Measurements from ENCODE around the gene CLINT1. TPM values are rescaled to one million over a fixed set of nuclear protein-coding genes. Genes with fewer than 3 reads are reported as not detected.

The CLINT1 gene
- total RNA-seq, 1 experiment from 2014 or later = 69.2 TPM

- TF ChIP-seq ELF1 (IDR thresholded peaks at IDR 0.05; ENCODE audit: borderline replicate concordance, low read depth) = no peak
- TF ChIP-seq EGR1 (IDR thresholded peaks at IDR 0.05; ENCODE audit: low read depth) = no peak
- no peak for TF ChIP-seq ZBTB33 (IDR thresholded peaks at IDR 0.05; ENCODE audit: extremely low read depth, insufficient replicate concordance, low read length)
- no peak for TF ChIP-seq SP1 (IDR thresholded peaks at IDR 0.05; ENCODE audit: low read depth)
- no peak for TF ChIP-seq ZNF274 (IDR thresholded peaks at IDR 0.05; ENCODE audit: low read depth, low read length)
- TF ChIP-seq SRF (IDR thresholded peaks at IDR 0.05; ENCODE audit: low read depth) = no peak
- TF ChIP-seq REST (IDR thresholded peaks at IDR 0.05; ENCODE audit: low read depth) = no peak
- TF ChIP-seq SIN3A (IDR thresholded peaks at IDR 0.05; ENCODE audit: low read depth) = no peak
- TF ChIP-seq RAD21 (IDR thresholded peaks at IDR 0.05; ENCODE audit: low read depth) = no peak
- TF ChIP-seq EZH2phosphoT487 (IDR thresholded peaks at IDR 0.05; ENCODE audit: borderline replicate concordance) = no peak
- no peak for TF ChIP-seq TCF7L2 (IDR thresholded peaks at IDR 0.05; ENCODE audit: borderline replicate concordance, extremely low read depth, insufficient read depth, insufficient read length)
- no peak for TF ChIP-seq FOSL1 (IDR thresholded peaks at IDR 0.05; ENCODE audit: low read depth)
- TF ChIP-seq MAX (IDR thresholded peaks at IDR 0.05) = no peak
- no peak for TF ChIP-seq YY1 (IDR thresholded peaks at IDR 0.05; ENCODE audit: extremely low read depth, insufficient replicate concordance, low read depth, low read length)
- no peak for TF ChIP-seq EZH2 (IDR thresholded peaks at IDR 0.05)
- no peak for TF ChIP-seq POLR2AphosphoS5 (IDR thresholded peaks at IDR 0.05; ENCODE audit: low read depth, low read length)
- TF ChIP-seq CEBPB (IDR thresholded peaks at IDR 0.05; ENCODE audit: low read depth) = no peak
- TF ChIP-seq POLR2A (IDR thresholded peaks at IDR 0.05; ENCODE audit: borderline replicate concordance, extremely low read depth, insufficient read depth, insufficient read length) = no peak
- no peak for TF ChIP-seq ZFX (IDR thresholded peaks at IDR 0.05)
- TF ChIP-seq CTCF (IDR thresholded peaks at IDR 0.05 in 2 of 3, conservative IDR thresholded peaks at IDR 0.05 in 1 of 3; ENCODE audit: borderline replicate concordance in 1 of 3, insufficient read depth in 1 of 3, low read depth in 2 of 3, low read length in 2 of 3) = no peak
- ATAC-seq (no peak), DNase-seq (ENCODE audit: low read depth, low spot score) (no peak)
- BruUV-seq (replicated peaks) = no TSS peak
- no peak overlapping the region for H3K4me2 ChIP-seq (ENCODE audit: low read length)
- no peak overlapping the region for H3K9ac ChIP-seq (ENCODE audit: low read length)
- H2AFZ ChIP-seq (ENCODE audit: low read depth, low read length, poor library complexity, severe bottlenecking) = no peak overlapping the region
- no peaks in the 10 kb centered on the region for H3K4me1 ChIP-seq (ENCODE audit: control insufficient read depth in 1 of 2, insufficient read depth in 2 of 2, low read length in 2 of 2)
- intact Hi-C loops (cut with micrococcal nuclease) = no loop called here
- H3K9me3 ChIP-seq (ENCODE audit: control insufficient read depth in 1 of 2, insufficient read depth in 1 of 2, low read depth in 1 of 2, low read length in 2 of 2) = no peaks in the 10 kb centered on the region
- H3K79me2 ChIP-seq (ENCODE audit: insufficient read depth, low read length) = no peaks in the 10 kb centered on the region
- RAD21 ChIA-PET (ENCODE audit: low non-redundant PET in 1 of 2, low total read pairs in 2 of 2, uncharacterized antibody in 2 of 2, unreplicated experiment in 2 of 2) = no interaction called here
- H3K27ac ChIP-seq (ENCODE audit: low read depth, low read length) = no peak overlapping the region
- CTCF ChIA-PET = no interaction called here
- H3K4me3 ChIP-seq (replicated peaks in 1 of 2; ENCODE audit: low read depth in 1 of 2, low read length in 2 of 2) = no peak overlapping the region
- no peaks in the 10 kb centered on the region for H3K36me3 ChIP-seq (ENCODE audit: control insufficient read depth in 1 of 2, insufficient read depth in 2 of 2, low read length in 2 of 2)
- H3K9me2 ChIP-seq (ENCODE audit: insufficient read depth) = no peaks in the 10 kb centered on the region
- H3K27me3 ChIP-seq (ENCODE audit: insufficient read depth, low read length) = no peaks in the 10 kb centered on the region
- H4K20me1 ChIP-seq (ENCODE audit: insufficient read depth) = no peaks in the 10 kb centered on the region
- POLR2A ChIA-PET = no interaction called here
These were observed 27.9 kb upstream of the CLINT1 start for GRCh38 chr5:157886796-157887380.

Data from HCT116 (cell line).